Epidermal melanocyte (primary cell): ENCODE measurements around the gene C10orf71.

Experiments used
- DNase-seq: peaks from one replicate; pipeline ENCODE4 v3.0.0; 2011; ENCODE audit warnings: low spot score; ENCODE audit not compliant: insufficient read length

C10orf71 gene

DNA sequence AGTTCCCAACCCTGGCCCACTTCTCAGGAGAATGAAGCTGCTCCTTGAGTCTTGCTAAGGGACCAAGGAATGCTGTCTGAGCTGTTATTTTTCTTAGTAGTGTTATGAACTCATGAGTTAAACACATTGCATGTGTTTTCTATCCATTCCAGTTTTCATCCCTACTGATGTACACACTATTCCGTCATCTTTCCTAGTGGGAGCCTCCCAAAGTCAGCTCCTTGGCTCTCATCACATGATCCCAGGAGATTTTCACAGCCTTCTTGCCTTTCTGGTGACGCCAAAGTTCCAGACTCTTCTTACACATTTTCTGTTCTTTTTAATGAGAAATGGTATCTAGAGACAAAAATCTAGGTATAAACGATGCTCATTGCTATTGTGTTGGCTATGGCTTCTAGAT lies 8.4 kb upstream of the C10orf71 start:
- DNase-seq, result no peak

DNA sequence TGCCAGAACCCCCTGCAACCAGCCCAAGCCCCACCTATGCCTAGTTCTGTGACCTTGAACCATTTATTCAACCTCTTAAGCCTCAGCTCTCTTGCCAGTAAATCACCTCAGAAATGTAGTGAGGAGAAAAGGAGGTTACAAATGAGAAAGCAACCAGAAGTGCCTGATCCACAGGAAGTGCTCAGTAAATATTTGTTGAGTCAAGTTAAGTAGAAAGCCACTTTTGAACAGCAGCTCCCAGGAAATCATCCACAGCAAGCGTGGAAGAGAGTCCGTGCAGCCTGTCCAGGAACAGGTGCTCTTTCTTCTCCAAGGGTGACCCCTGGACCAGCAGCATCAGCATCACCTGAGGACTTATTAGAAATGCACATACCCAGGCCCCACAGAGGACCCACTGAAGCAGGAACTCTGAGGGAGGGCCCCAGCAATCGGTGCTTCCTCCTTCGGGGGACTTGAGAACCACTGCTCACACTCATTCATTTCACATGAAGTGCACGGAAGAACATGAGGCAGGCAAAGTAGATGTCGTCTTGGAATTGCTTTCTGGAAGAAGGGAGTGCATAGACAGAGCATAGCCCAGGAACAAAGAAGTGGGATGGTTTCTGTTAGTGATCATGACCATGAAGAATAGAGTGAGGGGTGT lies 6.3 kb upstream of the C10orf71 start:
- DNase-seq, result no peak

- DNase-seq, result no peak
Observed at GRCh38 chr10:49293208-49293603, 5.8 kb upstream of the C10orf71 start.

DNA sequence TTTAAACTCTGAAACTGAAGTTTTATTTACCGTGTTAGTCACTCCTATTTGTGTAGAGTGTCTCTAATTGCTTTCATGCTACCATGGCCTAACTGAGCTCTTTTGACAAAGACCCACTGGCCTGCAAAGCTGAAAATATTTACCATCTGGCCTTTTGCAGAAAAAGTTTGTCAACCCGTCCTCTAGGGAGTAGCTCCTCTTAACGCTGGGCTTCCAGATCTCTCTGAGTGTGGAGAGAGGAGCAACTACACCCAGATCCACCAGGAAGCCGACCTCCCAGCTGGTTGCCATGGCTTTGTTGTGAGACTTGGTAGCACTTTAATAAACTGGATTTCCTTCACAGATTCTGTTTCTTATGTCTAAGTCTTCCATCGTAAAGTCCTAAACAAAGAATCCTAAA lies 4.2 kb upstream of the C10orf71 start:
- DNase-seq, result no peak

DNA sequence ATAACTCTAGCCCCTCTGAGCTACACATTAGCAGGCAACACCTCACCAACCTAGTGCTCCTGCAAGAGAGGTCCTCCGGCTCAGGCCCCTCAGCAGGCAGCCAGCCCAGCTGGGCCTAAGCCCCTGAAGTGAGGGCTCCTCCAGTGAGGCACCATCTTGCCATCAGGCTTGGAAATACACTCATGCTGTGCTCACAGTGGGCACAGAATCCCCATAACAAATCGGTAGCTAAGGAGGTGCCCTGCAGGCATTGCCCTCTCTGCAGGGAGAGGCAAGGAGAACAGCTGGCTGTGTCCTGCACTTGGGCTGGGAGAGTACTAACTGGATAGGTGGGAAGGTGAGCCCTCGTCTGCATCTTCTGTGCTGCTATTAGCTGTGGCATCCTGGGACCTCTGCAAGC lies 3.7 kb upstream of the C10orf71 start:
- DNase-seq, result no peak

- no peak for DNase-seq
Observed at GRCh38 chr10:49296382-49296781, 2.6 kb upstream of the C10orf71 start.

GRCh38 chr10:49296836-49297235 lies 2.1 kb upstream of the C10orf71 start:
- no peak for DNase-seq

- DNase-seq, result no peak
Observed at GRCh38 chr10:49297818-49298670, 926 bp upstream of the C10orf71 start.

DNA sequence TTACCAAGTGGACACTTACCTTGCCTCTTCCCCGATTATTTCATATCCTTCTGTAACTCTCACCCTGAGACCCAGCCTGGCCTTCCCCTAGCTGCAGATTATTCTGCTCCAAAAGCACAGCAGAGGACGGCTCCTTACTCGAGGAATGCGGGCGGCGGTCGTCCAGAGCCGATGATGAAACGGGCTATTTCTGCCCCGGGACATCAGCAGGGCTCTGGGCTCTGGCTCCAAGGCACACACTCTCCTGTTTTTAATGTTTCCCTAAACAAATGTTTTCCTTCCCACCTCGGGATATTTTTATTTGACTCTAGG lies 343 bp upstream of the C10orf71 start:
- DNase-seq, result no peak

GRCh38 chr10:49299816-49300139 lies 808 bp downstream of the C10orf71 start:
- no peak for DNase-seq

DNA sequence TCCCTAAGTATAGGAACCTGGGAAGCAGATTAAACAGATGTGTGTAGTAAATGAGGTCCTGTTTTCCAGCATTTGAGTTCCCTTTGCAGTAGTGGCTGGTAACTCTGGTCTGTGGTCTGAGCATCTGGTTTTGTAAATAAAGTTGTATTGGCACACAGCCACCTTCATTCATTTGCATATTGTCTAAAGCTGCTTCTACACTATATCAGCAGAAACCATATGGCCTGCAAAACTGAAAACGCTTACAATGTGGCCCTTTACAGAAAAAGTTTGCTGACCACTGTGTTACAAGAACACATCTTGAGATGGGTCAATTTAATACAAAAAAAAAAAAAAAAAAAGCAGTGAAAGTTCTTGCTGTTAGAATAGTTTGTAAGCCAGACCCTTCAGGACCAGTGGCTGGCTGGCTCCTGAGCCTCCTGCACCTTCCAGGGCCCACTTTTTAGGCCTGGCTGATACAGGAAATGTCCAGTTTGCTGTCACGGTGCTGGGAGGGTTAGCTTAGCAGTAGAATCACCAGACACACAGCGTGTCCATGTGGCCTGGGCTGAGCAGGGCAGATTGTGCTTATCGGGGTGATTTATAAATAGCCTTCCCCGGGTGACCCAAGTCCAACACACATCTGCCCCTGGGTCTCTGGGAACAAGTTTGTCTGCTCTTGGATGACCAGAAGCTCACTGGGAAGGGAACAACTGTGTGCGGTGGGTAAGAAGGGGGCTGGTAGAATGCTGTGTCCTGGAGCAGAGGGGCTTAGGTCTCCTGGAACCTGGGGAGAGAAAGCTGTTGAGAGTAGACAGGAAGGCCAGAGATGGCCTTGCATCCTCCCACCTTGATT lies 1.4 kb downstream of the C10orf71 start:
- DNase-seq, result no peak

DNA sequence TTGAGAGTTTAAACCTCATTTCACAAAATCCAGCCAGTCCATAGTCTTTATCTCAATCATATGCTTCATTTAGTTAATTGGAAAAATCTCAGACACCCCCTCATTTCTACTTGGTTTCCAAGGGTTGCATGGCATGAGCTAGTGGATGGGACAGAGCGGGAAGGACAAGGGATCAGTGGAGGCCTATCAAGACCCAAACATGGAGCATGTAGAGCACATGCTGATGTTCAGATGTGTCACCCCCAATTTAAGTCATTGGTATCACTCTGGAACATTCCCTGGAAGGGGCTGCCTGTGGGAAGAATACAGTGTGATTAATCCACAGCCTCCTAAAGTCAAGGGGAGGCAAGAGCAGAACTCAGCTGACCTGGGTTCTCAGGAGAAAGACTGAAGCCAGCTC lies 2.3 kb downstream of the C10orf71 start:
- no peak for DNase-seq

DNA sequence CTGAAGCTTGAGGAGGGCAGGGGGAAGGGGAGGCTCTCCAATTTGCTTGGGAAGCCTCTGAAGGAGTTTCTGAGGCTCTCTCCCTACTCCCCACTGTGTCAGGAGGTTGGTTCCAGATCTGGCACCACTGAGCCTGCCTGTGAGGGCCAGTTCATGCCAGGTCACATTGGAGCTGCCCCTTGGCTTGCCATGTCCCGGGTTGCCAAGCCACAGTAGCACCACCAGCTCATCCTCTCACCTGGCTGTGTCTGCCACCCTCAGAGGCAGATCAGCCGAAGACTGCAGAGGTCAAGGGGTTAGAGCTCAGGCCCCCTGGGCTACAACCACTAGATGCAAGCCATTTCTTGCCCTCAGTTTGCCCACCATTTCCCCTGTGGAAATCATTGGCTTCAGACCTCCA lies 3.1 kb downstream of the C10orf71 start:
- no peak for DNase-seq

GRCh38 chr10:49303711-49304110 lies 4.7 kb downstream of the C10orf71 start:
- DNase-seq, result no peak

DNA sequence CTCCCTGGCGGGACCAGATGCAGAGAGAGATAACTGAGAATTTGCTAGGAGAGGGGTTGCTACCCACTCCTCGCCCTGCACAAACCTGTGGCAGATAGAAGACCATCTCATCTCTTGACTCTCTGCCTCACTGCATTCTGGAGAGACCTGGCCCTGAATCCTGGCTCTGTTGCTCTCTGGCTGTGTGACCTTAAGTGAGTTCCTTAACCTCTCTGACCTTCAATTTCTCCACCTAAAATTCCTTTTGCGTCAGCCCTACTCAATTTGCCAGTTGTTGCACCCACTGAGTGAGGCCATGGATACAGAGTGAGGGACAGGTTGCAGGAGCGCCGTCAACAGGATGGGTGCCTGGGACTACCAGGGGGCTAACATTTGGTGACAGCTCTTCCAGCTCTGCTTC lies 5.2 kb downstream of the C10orf71 start:
- DNase-seq, result no peak

- DNase-seq, result no peak
Observed at GRCh38 chr10:49307921-49308320, 9.0 kb downstream of the C10orf71 start.

DNA sequence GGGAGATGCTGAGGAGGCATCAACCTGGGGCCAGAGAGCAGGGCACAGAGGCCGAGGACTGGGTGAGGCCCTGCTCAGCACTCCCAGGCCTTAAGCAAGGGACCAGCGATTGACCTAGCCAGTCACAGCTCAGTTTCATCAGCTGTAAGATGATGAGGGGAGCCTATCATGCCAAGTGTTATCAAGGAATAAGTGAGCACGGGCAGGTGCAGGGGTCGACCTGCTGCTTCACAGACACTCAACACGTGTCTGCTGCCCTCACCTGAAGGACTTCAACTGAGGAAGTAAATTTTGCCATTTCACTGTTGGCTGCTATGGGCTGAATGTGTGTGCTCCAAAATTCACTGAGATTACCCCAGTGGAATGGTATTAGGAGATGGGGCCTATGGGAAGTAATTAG lies 9.9 kb downstream of the C10orf71 start:
- no peak for DNase-seq

DNA sequence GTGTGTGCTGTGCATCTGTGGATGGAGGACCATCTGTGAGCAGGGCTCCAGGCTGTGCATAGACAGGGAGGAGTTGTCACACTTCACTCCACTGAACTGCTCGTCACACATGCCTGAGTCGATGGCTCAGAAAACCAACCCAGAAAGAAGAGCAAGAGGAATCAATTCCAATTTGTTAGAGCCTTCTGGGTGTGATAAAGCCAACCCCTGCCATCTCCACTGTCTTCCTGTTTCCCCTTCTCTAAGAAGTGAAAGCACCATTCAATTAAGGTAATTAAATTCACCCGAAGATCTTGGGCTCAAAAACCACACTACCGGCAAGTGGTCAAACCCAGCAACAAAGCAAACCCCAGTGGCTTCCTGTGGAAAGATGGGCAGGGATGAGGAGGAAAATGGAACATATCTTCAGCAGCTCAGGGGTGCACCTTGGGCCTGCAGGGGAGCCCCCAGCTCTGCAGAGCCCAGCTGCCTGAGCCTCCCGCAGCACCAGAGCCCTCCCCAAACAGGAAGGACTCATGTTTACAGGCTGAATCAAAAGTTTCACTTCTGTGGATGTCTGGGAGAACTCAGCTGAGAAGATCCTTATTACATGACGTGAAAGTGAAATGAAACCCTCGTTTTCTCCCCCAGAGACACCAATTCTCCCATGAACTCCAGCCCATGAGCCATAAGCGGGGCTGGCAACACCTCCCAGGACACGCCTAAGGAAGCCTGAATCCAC lies 10.9 kb downstream of the C10orf71 start:
- no peak for DNase-seq

GRCh38 chr10:49310460-49310859 lies 11.5 kb downstream of the C10orf71 start:
- no peak for DNase-seq

DNA sequence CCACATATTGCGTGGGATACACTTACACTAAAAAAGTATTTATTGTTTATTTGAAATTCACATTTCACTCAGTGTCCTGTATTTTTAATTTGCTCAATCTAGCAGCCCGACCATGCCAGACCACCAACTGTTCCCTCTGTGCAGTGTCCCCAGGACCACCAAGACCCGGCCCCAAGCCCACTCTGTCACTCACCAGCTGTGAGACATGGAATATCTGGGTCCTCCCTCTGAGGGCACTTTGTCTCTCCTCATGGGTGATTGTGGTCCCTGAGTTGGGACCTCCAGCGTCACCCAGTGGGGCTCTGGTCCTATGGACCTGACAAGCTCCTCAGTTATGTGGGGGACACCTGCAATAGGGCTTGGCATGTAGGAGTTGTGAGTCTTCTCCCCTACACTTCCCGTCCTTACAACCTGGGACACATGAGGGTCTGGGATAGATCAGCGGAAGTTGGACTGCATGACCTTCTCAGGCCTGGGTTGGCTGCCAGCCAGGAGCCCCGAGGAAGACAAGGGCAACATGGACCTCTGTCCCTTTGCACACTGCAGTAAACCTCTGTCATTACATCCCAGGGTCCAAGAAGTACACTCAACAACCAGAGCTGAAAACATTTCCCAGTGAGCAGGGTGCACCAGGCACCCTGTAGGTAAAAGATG lies 12.1 kb downstream of the C10orf71 start:
- DNase-seq, result no peak

DNA sequence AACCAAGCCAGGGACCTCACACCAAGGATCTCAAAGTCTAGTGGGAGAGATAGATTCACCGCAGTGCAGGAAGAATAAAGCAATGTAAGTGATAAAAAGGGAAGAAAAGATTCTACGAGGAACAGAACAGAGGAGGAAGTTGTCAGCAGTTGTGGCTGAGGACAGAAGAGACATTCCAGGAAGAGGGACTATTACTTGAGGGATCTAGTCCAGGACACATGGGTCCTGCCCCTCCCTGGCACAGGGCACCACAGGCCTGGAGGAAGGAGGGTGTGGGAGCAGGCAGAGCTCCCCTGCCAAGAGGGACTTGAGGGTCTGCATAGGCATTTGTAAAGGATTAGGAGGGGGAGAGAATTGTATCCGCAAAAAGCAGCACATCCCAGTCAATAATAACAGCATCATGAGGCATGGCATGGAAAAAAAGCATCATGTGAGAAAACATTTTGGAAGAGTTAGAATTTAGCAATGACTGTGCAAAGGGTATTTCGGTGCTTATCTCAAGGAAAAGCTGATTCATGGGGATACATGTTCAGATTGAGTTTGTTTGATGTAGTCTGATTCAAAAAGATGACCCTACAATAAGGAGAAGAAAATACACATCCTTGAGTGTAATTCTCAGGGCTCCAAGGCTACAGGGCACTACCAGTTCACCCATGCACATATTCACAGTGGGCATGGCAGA lies 12.7 kb downstream of the C10orf71 start:
- no peak for DNase-seq
